Peyer's patch (tissue), 4 donors: Measurements from ENCODE around the gene EDEM1. TPM values are rescaled to one million over a fixed set of nuclear protein-coding genes. Genes with fewer than 3 reads are reported as not detected.
A peak's percentile ranks its signal among the peaks of the same experiment; 100 is the strongest.

Experiments used
- DNase-seq, 3 donors: peaks; one replicate each; pipeline ENCODE4 v3.0.0-alpha.2; 2017 to 2019
- H3K27ac ChIP-seq, 4 donors: fragments of 200-600 bp; sonication (generic); one replicate each; pipeline ENCODE4 v1.5.1; 2016 to 2019
- H3K27me3 ChIP-seq, 2 donors: fragments of 200-600 bp; sonication (generic); one replicate each; pipeline ENCODE4 v1.5.1; 2019
- H3K36me3 ChIP-seq, 3 donors: fragments of 200-600 bp; sonication (generic); one replicate each; pipeline ENCODE4 v1.5.1; 2016 to 2019
- H3K4me1 ChIP-seq, 4 donors: fragments of 200-600 bp; sonication (generic); one replicate each; pipeline ENCODE4 v1.5.1; 2016 to 2019
- H3K4me3 ChIP-seq, 4 donors: fragments of 200-600 bp; sonication (generic); 1 replicate in 3 of 4; 2 replicates in 1 of 4; pipeline ENCODE4 v1.5.1; 2016 to 2019; ENCODE audit warnings: mild to moderate bottlenecking in 1 of 4
- H3K9me3 ChIP-seq, 4 donors: fragments of 200-600 bp; sonication (generic); one replicate each; pipeline ENCODE4 v1.5.1; 2016 to 2019; ENCODE audit warnings: mild to moderate bottlenecking in 1 of 4
- POLR2A ChIP-seq, 2 donors: fragments of 450-650 bp; IDR thresholded peaks; one replicate each; pipeline ENCODE4 v1.5.1; 2017; ENCODE audit warnings: antibody characterized with exemption in 2 of 2, mild to moderate bottlenecking in 2 of 2, moderate library complexity in 2 of 2
- total RNA-seq, 4 donors: library from RNA; depleted of rRNA; stranded (reverse); fragments of >200 nt; gene quantifications; one replicate each; pipeline ENCODE4 v1.1.0, GENCODE V29; 2016
- TF ChIP-seq, protein P1 (sequence below), 6 experiments: fragments of 450-650 bp in 4 of 6; fragments of 200-600 bp in 2 of 6; sonication (generic) in 1 of 6; IDR thresholded peaks; one replicate each; pipeline ENCODE4 v1.5.1; 2017 to 2019; ENCODE audit warnings: antibody characterized with exemption in 6 of 6, mild to moderate bottlenecking in 3 of 6, moderate library complexity in 1 of 6

EDEM1 gene
- 100 to 1,000 TPM in 1 of 4 donors, 10 to 100 TPM in 3; 50.1 to 118 (median 58.8) TPM for total RNA-seq

DNA sequence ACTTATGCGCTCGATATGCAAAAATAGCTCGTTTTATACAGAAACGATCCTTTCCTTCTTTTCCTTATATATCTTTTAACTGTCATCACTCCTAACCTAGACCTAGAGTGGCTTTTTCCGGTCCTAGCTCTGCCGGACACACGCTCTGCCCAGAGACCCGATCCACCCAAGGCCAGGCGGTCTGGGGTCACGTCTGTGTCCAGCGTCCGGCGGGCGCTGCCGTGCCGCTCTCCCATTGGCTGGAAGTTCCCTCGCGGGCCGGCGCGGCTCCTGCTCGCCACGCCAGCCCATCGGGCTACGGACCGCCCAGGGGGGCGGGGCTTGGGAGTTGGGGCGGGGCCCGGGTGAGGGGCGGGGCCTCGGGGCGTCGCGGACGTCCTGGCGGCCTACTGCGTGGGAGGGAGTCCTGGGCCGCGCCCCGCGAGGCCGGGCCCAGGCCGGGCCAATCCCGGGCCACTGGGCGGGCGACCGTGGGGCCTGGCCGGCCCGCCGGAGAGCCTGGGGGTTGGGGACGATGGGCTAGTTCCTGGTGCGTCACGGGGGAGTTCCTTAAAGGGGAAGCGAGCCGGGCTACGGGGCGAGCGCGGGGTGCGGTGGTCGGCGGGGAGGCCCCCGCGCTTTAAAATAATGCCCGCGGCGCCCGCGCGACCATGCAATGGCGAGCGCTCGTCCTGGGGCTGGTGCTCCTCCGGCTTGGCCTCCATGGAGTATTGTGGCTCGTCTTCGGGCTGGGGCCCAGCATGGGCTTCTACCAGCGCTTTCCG lies at the start of gene EDEM1:
EDEM1 (plus strand) TSS at position 552 of the 764 bp plus-strand sequence; CDS start at position 651, 99 bp downstream.
- Histone ChIP-seq H3K36me3 (peaks cover 0 to under 1% (median 0%) of the 10 kb centered on the region in 3 donors), H3K4me1 (peaks cover 0 to 32% (median 6%) of the 10 kb centered on the region in 4 donors), H3K27me3 (no peaks in the 10 kb centered on the region), H3K9me3 (no peaks in the 10 kb centered on the region), H3K27ac (peak within 1 kb of the TSS; percentile 95 to 100 (median 98)), H3K4me3 (peak within 1 kb of the TSS; percentile 82 to 99 (median 97))
- TF ChIP-seq, protein P1, sequence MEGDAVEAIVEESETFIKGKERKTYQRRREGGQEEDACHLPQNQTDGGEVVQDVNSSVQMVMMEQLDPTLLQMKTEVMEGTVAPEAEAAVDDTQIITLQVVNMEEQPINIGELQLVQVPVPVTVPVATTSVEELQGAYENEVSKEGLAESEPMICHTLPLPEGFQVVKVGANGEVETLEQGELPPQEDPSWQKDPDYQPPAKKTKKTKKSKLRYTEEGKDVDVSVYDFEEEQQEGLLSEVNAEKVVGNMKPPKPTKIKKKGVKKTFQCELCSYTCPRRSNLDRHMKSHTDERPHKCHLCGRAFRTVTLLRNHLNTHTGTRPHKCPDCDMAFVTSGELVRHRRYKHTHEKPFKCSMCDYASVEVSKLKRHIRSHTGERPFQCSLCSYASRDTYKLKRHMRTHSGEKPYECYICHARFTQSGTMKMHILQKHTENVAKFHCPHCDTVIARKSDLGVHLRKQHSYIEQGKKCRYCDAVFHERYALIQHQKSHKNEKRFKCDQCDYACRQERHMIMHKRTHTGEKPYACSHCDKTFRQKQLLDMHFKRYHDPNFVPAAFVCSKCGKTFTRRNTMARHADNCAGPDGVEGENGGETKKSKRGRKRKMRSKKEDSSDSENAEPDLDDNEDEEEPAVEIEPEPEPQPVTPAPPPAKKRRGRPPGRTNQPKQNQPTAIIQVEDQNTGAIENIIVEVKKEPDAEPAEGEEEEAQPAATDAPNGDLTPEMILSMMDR (IDR thresholded peaks at IDR 0.05), result no peak
- peak; percentile 75 to 87 for TF ChIP-seq POLR2A (IDR thresholded peaks at IDR 0.05)
- DNase-seq, result peak; percentile 89 to 99 (median 97)

DNA sequence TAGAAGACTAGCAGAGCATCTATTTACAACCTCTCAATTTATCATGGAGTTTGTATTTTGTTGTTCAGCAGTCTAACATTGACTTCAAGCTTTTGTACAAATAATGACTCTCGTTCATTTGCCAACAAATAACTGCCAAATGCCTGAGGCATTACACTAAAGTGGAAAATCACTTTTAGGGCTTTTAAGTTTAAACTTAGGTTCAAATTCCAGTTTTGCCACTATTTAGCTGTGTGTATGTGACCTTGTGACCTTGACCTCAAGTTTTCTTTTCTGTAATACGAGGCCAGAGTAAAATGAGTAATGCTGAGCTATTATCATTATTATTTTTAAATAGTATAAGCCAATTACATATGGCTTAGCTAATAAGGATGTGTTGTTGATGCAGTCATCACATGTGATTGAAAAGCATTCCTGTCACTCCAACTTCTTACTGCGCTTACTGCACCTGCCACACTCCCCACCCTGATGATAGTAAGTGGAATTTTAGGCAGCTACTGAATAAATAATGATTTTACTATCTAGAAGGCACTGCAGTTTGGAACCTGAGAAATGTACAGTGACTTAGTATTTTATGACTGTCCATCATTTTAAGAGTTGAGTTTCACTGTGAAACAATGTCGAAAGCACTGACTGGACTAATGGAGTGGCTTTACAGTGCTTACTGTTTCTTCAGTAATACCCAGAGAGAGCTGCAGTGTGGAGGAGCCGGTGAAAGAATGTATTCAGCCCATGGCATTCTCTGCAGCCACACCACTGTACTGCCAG lies 49.1 kb upstream of the EDEM1 start:
- Histone ChIP-seq H3K4me1 (peaks cover 0 to 28% (median 0%) of the 10 kb centered on the region in 4 donors), H3K36me3 (no peaks in the 10 kb centered on the region), H3K27ac (no peak overlapping the region), H3K4me3 (no peak overlapping the region), H3K27me3 (no peaks in the 10 kb centered on the region), H3K9me3 (no peaks in the 10 kb centered on the region)
- no peak for TF ChIP-seq POLR2A (IDR thresholded peaks at IDR 0.05)
- TF ChIP-seq, protein P1 (IDR thresholded peaks at IDR 0.05), result no peak
- no peak for DNase-seq

DNA sequence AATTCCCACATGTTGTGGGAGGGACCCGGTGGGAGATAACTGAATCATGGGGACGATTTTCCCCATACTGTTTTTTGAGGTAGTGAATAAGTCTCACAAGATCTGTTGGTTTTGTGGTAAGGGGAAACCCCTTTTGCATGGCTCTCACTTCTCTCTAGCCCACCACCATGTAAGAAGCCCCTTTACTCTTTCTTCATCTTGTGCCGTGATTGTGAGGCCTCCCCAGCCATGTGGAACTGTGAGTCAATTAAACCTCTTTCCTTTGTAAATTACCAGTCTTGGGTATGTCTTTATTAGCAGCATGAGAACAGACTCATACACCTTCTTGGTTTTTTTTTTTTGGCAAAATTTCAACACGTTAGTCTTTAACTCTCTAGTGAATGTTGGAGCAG lies 47.3 kb upstream of the EDEM1 start:
- Histone ChIP-seq H3K36me3 (no peaks in the 10 kb centered on the region), H3K27me3 (no peaks in the 10 kb centered on the region), H3K27ac (no peak overlapping the region), H3K4me1 (peaks cover 0 to 27% (median 0%) of the 10 kb centered on the region in 4 donors), H3K9me3 (no peaks in the 10 kb centered on the region), H3K4me3 (no peak overlapping the region)
- no peak for DNase-seq
- TF ChIP-seq POLR2A (IDR thresholded peaks at IDR 0.05), result no peak
- TF ChIP-seq, protein P1 (IDR thresholded peaks at IDR 0.05), result no peak

DNA sequence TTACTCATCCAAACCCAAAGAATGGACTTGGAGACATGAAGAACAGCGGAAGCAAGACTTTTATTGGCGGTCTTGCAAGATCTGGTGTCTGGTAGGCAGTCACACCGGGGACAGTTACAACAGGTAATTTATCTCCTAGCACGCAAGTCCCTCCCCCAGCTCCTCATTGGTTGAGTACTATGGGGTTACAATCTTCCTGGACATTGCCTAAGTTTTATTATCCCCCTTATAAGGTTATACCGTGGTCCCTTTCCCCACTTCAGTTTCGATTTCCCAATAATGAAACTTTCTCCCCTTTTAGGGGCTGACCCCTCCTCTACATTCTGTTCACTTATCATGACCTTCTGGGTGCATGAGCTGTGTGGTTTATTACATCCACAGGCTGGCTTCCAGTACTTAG lies 46.7 kb upstream of the EDEM1 start:
- Histone ChIP-seq H3K9me3 (no peaks in the 10 kb centered on the region), H3K4me1 (peaks cover 0 to 27% (median 0%) of the 10 kb centered on the region in 4 donors), H3K4me3 (no peak overlapping the region), H3K27ac (no peak overlapping the region), H3K36me3 (no peaks in the 10 kb centered on the region), H3K27me3 (no peaks in the 10 kb centered on the region)
- no peak for TF ChIP-seq POLR2A (IDR thresholded peaks at IDR 0.05)
- TF ChIP-seq, protein P1 (IDR thresholded peaks at IDR 0.05), result no peak
- DNase-seq, result no peak

DNA sequence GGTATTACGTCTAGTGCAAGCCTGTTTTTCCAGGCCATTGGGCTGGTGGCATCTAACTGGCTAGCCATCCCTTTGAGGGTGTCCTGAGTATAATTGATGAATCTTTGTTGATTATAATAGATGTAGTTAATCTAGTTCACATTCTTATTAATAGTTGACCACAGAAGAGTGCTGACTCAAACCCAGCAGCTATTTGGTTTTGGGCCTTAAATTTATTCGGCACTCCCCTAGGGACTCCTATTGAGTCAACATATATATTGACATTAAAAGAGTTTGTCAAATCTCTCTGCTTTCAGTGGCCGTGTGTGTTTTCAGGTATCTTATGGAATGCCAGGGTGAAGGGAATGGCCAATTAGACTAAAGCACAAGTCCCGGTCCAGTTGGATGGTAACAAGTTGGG lies 45.7 kb upstream of the EDEM1 start:
- DNase-seq, result no peak
- Histone ChIP-seq H3K27ac (no peak overlapping the region), H3K9me3 (no peaks in the 10 kb centered on the region), H3K27me3 (no peaks in the 10 kb centered on the region), H3K4me1 (peaks cover 0 to 23% (median 0%) of the 10 kb centered on the region in 4 donors), H3K4me3 (no peak overlapping the region), H3K36me3 (no peaks in the 10 kb centered on the region)
- TF ChIP-seq, protein P1 (IDR thresholded peaks at IDR 0.05), result no peak
- TF ChIP-seq POLR2A (IDR thresholded peaks at IDR 0.05), result no peak
